ENCODE data around the gene B3GALT6.

GRCh38 chr1:1240348-1240732 is 8.3 kb downstream of the B3GALT6 start:
- TF ChIP-seq CTCF (IDR thresholded peaks at IDR 0.05; ENCODE audit: insufficient read depth, low read length), result no peak
- TF ChIP-seq GABPA (IDR thresholded peaks at IDR 0.05; ENCODE audit: low read depth), result no peak

All from HL-60 (cell line).